GM19324 (cell line): ENCODE data around the gene SLC2A10.

ENCODE experiments used
- ATAC-seq: cut with Tn5 transposase; IDR thresholded peaks from one replicate; pipeline ENCODE4 v1.9.1; 2021; ENCODE audit warnings: mild to moderate bottlenecking, moderate library complexity; ENCODE audit not compliant: unreplicated experiment, low FRiP score

The SLC2A10 gene

GRCh38 chr20:46701556-46701955, 7.9 kb upstream of the SLC2A10 start:
- no peak for ATAC-seq

DNA sequence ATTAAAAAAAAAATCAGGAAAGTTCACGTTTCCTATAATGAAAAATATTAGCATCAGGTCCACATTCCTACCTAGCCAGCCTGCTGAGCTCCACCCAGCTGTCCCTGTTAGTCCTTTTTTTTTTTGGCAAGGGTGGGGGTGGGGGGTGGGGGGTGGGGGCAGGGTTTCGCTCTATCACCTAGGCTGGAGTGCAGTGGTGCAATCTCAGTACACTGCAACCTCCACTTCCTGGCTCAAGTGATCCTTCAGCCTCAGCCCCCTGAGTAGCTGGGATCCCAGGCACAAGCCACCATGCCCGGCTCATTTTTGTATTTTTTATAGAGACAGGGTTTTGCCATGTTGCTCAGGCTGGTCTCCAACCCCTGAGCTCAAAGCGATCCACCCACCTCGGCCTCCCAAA, 7.5 kb upstream of the SLC2A10 start:
- ATAC-seq = no peak

GRCh38 chr20:46702447-46703203, 6.8 kb upstream of the SLC2A10 start:
- ATAC-seq = no peak

- no peak for ATAC-seq
These were observed 6.0 kb upstream of the SLC2A10 start for GRCh38 chr20:46703435-46703834.

DNA sequence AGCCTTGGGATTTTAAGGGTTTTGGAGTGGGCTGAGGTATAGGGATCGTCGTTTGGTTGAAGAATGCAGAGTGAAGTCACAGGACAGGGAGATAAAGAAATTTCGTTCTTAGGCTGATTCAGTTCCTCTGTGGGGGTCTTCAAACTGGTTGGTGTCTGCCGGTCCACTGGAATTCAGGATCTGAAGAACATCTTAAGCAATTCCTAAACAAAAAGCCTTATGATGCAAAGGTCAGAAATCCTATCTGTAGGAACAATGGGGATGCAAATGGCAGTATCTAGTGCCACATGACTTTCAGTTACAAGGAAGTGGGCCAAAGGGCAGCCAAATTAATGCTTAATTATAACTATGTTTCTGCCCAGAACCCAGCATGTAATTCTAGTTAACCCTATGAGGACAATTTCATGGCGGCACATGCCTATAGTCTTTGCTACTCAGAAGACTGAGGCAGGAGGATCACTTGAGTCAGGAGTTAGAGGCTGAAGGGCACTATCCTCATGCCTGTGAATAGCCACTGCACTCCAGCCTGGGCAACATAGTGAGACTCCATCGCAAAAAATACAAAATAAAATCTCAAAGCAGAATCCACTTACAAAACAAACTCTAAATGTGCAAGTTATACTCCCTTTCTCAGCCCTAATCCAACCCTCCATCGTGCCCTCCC, 4.6 kb upstream of the SLC2A10 start:
- ATAC-seq = no peak

- ATAC-seq = no peak
These were observed 4.1 kb upstream of the SLC2A10 start for GRCh38 chr20:46705378-46705729.

GRCh38 chr20:46706242-46706641, 3.2 kb upstream of the SLC2A10 start:
- ATAC-seq = no peak

DNA sequence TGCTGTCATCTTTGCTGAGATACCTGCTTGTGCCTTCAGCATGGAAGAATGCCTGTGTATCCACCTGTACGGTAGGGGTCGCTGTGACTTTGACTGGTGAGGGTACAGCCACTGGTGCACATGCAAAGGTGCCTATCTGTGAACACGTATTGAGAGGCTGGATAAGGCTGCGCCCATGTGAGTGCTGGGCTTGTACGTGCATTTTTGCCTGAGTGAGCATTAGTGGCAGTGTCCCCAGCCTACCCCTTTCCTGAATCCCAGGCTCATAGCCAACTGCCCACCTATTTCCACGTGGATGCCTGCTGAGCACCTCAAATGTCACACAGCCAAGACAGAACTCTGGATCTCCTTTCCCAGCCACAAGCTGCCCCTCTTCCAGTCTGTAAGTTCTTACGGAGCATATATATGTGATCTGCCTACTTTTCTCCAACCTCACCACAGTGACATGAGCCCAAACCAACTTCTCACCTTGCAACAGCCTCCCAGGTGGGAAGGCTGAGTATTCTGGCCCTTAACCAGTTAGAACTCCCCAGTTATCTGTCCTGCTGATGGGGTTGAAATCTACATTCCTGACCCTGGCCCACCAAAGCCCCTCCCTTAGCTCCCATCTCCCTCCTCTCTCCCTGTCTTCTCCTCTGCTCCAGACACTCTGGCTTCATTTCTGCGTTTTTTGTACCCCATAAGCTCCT, 1.1 kb upstream of the SLC2A10 start:
- no peak for ATAC-seq

DNA sequence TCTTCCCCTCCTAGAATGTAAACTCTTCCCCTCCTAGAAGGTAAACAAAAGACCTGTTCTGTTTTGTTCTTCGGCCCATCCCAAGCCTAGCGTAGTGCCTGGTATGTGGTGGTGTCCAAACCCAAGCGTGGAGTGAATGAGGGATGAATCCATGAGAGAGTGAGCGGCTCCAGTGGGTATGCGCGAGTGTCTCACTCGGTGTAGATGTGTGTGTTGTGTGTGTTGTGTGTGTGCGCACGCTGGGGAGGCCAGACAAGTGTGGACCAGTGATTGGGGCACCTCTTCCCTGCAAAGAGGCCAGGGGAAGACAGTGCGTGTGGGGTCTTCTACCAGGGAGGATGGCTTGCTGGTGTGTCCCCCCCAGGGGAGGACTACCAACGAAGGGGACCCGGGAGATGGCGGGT, 392 bp upstream of the SLC2A10 start:
- ATAC-seq = no peak

GRCh38 chr20:46710153-46710913, 884 bp downstream of the SLC2A10 start:
- no peak for ATAC-seq

GRCh38 chr20:46712056-46712636, 2.7 kb downstream of the SLC2A10 start:
- no peak for ATAC-seq

GRCh38 chr20:46713957-46714834, 4.7 kb downstream of the SLC2A10 start:
- ATAC-seq = no peak

DNA sequence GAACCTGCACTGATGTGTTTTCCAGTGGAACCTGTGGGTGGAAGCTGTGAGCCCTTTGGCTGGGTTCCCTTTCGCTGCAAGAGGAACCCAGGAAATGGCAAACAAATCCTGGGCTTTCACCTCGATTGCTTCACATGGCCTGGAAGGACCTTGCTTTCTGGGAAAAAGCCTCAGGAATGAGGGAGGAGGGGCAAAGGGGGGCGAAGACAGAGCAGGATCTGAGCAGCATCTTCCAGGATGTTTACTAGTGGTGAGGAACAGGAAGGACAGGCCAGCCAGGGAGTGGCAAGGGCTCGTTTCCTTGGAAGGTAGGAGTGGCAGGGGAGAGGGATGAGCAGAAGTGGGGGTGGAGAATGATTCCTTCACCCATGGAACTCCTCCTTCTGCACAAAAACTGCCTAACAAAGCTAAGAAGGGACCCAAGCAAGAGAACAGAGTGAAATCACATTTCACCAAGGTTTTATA, 5.9 kb downstream of the SLC2A10 start:
- no peak for ATAC-seq

DNA sequence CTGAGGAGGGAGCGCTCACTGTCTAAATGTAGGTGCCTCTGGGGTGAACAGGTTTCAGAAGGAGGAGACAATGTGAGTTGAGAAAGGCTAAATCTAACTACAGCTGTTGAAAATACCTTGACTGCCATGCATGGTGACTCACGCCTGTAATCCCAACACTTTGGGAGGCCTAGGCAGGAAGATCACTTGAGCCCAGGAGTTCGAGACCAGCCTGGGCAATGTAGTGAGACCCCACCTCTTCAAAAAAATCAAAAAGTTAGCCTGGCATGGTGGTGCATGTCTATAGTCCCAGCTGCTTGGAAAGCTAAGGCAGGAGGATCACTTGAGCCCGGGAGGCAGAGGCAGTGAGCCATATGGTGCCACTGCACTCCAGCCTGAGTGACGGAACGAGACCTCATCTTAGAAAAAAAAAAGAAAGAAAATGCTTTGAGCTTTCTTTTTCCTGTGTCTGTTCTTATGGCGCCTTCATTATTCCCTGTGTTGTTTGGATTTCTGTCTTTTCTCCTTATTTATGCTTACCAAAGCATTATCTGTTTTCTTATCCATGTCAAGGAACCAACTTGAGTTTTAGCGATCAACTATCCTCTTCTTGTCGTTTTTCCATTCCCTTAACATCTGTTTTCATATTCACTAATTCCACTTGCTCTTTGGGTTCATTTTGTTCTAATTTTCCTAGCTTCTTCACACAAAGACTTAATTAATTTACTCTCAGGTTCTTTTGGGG, 8.5 kb downstream of the SLC2A10 start:
- no peak for ATAC-seq

GRCh38 chr20:46720019-46720418, 10.6 kb downstream of the SLC2A10 start:
- no peak for ATAC-seq

GRCh38 chr20:46720776-46721425, 11.5 kb downstream of the SLC2A10 start:
- no peak for ATAC-seq

- ATAC-seq = no peak
These were observed 12.0 kb downstream of the SLC2A10 start for GRCh38 chr20:46721476-46721875.

- no peak for ATAC-seq
These were observed 13.0 kb downstream of the SLC2A10 start for GRCh38 chr20:46722450-46722849.
